ENCODE measurements around the gene UNC5B.
"Not testable (repeated sequence)": the region's sequence is repeated elsewhere in the genome, so short reads cannot be mapped to it uniquely, and the experiment has no call there.

Gene UNC5B

DNA sequence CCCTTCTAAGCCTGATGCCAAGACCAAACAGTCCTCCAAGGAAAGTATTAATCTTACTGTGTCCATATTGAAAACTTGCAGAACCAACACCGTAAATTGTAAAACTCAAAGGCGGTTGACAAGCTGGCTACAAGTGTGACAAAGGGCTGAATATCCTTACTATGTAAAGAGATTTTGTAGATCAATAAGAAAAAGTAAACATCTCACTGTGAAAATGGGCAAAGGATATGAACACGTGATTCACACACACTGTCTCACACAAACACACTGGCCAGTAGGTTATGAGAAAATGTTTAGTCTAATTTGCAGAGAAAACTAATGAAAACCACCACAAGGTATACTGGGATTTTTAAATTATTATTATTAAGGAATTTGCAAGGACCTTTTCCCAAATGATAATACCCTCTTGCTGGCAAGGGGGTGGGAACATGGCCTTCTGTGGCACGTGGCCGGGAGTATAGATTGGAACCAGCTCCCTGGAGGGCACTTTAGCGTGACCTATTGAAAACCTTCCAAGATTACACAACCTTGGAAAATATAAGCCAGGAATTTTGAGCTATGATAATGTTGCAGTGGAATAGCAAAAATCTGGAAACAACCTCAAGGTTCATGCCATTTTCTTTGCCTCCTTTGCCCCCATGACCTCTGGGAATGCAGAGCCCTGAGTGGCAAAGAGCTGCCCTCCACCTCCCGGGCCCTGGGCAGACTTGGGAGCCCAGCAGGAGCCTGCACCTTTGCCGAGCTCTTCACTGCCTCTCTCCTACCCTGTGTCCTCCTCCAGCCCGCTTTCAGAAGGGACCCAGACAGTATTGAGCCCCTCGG lies 80.5 kb downstream of the UNC5B start:
- H3K4me3 ChIP-seq (ENCODE audit: low read depth, low read length), result no peak overlapping the region
- TF ChIP-seq, protein P1, sequence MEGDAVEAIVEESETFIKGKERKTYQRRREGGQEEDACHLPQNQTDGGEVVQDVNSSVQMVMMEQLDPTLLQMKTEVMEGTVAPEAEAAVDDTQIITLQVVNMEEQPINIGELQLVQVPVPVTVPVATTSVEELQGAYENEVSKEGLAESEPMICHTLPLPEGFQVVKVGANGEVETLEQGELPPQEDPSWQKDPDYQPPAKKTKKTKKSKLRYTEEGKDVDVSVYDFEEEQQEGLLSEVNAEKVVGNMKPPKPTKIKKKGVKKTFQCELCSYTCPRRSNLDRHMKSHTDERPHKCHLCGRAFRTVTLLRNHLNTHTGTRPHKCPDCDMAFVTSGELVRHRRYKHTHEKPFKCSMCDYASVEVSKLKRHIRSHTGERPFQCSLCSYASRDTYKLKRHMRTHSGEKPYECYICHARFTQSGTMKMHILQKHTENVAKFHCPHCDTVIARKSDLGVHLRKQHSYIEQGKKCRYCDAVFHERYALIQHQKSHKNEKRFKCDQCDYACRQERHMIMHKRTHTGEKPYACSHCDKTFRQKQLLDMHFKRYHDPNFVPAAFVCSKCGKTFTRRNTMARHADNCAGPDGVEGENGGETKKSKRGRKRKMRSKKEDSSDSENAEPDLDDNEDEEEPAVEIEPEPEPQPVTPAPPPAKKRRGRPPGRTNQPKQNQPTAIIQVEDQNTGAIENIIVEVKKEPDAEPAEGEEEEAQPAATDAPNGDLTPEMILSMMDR (IDR thresholded peaks at IDR 0.05; ENCODE audit: low read depth, low read length, missing control alignments), result no peak
- DNase-seq (ENCODE audit: low read depth), result no peak

DNA sequence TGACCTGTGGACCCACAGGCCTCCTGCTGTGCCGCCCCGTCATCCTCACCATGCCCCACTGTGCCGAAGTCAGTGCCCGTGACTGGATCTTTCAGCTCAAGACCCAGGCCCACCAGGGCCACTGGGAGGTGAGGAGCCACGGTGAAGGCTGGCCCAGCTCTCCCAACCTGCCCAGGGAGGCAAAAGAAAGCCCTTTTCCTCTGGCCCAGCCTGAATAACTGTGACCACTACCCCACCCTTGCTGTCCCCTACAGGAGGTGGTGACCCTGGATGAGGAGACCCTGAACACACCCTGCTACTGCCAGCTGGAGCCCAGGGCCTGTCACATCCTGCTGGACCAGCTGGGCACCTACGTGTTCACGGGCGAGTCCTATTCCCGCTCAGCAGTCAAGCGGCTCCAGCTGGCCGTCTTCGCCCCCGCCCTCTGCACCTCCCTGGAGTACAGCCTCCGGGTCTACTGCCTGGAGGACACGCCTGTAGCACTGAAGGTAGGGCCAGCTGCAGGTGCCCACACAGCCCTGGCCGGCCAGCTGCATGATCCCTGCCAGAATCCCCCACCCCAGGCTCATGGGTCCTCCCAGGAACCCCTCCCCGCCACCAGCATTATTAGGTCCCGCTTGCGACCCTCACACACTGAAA lies 81.2 kb downstream of the UNC5B start:
- DNase-seq (ENCODE audit: low read depth), result no peak
- TF ChIP-seq, protein P1 (IDR thresholded peaks at IDR 0.05; ENCODE audit: low read depth, low read length, missing control alignments), result no peak
- H3K4me3 ChIP-seq (ENCODE audit: low read depth, low read length), result no peak overlapping the region

DNA sequence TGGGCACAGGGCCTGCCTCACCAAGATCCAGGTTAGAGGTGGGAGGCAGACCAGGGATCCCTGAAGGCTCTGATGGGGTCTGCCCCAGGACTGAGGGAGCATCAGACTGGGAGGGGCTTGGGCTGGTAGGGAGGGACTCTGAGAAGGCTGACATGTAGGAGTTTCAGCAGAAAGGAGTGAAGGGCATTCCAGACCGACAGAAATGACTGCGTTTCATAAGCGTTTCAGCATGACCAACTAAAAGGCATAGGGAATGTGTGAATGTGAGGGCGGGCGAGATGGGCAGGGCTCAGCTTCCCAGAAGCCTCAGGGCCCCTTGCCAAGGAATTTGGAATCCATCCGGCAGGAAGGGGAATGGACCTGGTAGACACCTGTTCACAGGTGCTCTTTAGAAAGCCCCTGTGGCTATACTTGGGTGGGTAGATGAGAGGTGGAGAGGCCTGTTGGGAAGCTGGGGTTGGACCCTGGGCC lies 81.8 kb downstream of the UNC5B start:
- TF ChIP-seq, protein P1 (IDR thresholded peaks at IDR 0.05; ENCODE audit: low read depth, low read length, missing control alignments), result no peak
- DNase-seq (ENCODE audit: low read depth), result no peak
- H3K4me3 ChIP-seq (ENCODE audit: low read depth, low read length), result no peak overlapping the region

DNA sequence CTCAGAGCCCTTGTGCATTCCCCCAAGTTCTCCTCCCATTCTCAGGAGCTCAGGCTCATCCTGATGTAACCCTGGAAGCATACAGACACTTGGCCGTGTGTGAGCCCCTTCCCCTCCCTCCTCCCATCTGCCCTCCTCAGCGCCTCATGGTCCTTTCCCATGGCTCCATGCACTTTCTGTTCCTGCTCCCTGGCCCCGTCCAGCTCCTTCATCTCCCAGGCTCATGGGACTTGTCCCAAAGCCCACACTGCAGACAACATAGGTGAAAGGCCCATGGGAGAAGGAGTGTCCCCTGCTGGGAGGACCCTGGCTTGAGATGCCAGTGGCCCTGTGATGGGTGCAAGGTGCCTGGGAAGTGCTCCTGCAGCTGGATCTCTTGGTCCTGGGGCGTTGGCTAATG lies 82.5 kb downstream of the UNC5B start:
- H3K4me3 ChIP-seq (ENCODE audit: low read depth, low read length), result no peak overlapping the region
- DNase-seq (ENCODE audit: low read depth), result no peak
- TF ChIP-seq, protein P1 (IDR thresholded peaks at IDR 0.05; ENCODE audit: low read depth, low read length, missing control alignments), result no peak

DNA sequence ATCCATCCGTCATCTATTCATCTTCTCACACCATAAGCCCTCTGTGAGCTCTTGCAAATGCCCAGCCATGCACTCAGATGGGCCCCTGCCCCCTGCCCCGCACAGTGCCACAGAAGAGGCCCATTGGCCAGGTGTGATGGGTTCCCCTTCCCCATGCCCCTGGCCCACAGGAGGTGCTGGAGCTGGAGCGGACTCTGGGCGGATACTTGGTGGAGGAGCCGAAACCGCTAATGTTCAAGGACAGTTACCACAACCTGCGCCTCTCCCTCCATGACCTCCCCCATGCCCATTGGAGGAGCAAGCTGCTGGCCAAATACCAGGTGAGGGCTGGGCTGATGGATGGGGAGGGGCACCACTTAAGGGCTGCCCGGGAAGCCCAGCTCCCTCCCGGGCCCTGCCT lies 83.3 kb downstream of the UNC5B start:
- TF ChIP-seq, protein P1 (IDR thresholded peaks at IDR 0.05; ENCODE audit: low read depth, low read length, missing control alignments), result no peak
- DNase-seq (ENCODE audit: low read depth), result no peak
- no peak overlapping the region for H3K4me3 ChIP-seq (ENCODE audit: low read depth, low read length)

DNA sequence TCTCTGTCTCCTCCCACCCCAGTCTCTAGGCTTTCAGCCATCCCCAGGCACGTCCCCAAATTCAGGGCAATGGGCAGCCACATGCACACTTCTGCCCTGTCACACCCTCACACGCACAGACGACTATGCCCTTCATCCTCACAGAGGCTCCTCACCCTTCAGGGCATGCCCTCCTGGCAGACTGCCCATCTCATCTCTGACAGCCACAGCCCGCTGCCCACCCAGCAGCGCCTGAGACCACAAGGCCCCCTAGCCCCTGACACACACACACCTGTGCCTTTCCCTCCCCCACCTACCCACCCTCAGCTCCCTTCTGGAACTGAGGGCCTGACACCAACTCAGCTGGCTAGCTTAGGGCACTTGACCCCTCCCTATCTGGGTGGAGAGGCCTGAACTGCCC lies 83.7 kb downstream of the UNC5B start:
- TF ChIP-seq, protein P1 (IDR thresholded peaks at IDR 0.05; ENCODE audit: low read depth, low read length, missing control alignments), result no peak
- DNase-seq (ENCODE audit: low read depth), result no peak
- no peak overlapping the region for H3K4me3 ChIP-seq (ENCODE audit: low read depth, low read length)

DNA sequence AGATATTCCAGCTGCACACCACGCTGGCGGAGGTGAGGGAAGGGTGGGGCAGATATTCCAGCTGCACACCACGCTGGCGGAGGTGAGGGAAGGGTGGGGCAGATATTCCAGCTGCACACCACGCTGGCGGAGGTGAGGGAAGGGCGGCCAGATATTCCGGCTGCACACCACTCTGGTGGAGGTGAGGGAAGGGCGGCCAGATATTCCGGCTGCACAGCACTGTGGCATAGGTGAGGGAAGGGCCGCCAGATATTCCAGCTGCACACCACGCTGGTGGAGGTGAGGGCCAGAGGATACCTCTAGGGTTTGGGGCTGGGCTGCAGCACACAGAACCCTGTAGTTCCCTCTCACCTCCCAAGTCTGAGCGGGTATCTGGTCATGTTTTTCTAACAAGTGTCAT lies 84.4 kb downstream of the UNC5B start:
- not testable (repeated sequence) for DNase-seq (ENCODE audit: low read depth); H3K4me3 ChIP-seq (ENCODE audit: low read depth, low read length)
